ENCODE results near the gene IMPG1.

Gene IMPG1

DNA sequence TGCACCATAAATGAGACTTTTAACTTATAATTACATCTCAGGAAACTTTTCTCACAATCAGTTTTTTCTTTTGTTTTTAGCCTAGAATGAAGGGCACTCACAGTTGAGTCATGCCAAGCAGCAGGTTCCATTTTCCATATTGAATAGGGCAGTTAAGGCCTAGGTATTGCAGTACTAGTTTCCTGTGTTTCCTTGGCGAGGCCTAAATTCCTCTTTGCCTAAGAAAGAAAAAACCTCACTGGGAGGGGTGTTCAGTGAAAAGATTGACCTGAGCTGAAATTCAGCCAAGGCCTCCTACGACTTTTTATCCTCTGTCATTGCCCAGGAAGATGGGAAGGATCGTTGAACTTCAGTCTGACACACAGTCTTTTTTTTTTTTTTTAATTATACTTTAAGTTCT is 85.5 kb downstream of the IMPG1 start:
- H3K9ac ChIP-seq, result no peak overlapping the region
- H3K79me2 ChIP-seq (ENCODE audit: insufficient read depth, low read depth), result no peaks in the 10 kb centered on the region
- no peaks in the 10 kb centered on the region for H3K4me1 ChIP-seq (ENCODE audit: low read depth, poor library complexity, severe bottlenecking)
- H3K4me3 ChIP-seq (IDR thresholded peaks at IDR 0.05; ENCODE audit: insufficient read depth, low read depth, low read length), result no peak overlapping the region
- no peaks in the 10 kb centered on the region for H4K20me1 ChIP-seq (ENCODE audit: insufficient read depth)
- TF ChIP-seq, protein P1, sequence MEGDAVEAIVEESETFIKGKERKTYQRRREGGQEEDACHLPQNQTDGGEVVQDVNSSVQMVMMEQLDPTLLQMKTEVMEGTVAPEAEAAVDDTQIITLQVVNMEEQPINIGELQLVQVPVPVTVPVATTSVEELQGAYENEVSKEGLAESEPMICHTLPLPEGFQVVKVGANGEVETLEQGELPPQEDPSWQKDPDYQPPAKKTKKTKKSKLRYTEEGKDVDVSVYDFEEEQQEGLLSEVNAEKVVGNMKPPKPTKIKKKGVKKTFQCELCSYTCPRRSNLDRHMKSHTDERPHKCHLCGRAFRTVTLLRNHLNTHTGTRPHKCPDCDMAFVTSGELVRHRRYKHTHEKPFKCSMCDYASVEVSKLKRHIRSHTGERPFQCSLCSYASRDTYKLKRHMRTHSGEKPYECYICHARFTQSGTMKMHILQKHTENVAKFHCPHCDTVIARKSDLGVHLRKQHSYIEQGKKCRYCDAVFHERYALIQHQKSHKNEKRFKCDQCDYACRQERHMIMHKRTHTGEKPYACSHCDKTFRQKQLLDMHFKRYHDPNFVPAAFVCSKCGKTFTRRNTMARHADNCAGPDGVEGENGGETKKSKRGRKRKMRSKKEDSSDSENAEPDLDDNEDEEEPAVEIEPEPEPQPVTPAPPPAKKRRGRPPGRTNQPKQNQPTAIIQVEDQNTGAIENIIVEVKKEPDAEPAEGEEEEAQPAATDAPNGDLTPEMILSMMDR (conservative IDR thresholded peaks at IDR 0.05; ENCODE audit: low read depth, low read length), result no peak
- H2AFZ ChIP-seq (ENCODE audit: low read depth), result no peak overlapping the region
- H3K36me3 ChIP-seq (ENCODE audit: insufficient read depth), result no peaks in the 10 kb centered on the region
- H3K4me2 ChIP-seq, result no peak overlapping the region
- H3K27me3 ChIP-seq (ENCODE audit: insufficient read depth, low read depth), result no peaks in the 10 kb centered on the region
- H3K27ac ChIP-seq, result no peak overlapping the region

DNA sequence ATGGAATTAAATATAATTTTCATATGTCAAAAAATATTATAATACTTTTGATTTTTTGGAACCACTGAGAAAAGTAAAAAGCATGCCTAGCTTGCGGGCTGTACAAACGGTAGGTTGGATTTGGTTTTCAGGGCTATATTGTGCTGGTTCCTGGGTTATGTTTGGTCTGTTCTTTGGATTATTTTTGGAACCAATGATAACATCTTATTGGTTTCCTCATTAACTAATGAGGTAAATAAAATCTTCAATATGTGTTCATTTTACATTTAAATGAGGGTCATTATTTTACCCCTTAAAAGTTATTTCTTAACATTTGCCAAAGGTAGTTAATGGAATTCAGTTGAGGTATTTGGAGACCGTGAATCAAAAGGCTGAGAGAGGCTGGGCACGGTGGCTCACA is 96.6 kb downstream of the IMPG1 start:
- no peak overlapping the region for H3K9ac ChIP-seq
- no peak overlapping the region for H2AFZ ChIP-seq (ENCODE audit: low read depth)
- TF ChIP-seq, protein P1 (conservative IDR thresholded peaks at IDR 0.05; ENCODE audit: low read depth, low read length), result no peak

GRCh38 chr6:75970093-75970492 is 102.4 kb downstream of the IMPG1 start:
- no peak overlapping the region for H3K9ac ChIP-seq
- no peak overlapping the region for H2AFZ ChIP-seq (ENCODE audit: low read depth)
- no peaks in the 10 kb centered on the region for H3K36me3 ChIP-seq (ENCODE audit: insufficient read depth)
- no peaks in the 10 kb centered on the region for H3K27me3 ChIP-seq (ENCODE audit: insufficient read depth, low read depth)
- no peaks in the 10 kb centered on the region for H3K4me1 ChIP-seq (ENCODE audit: low read depth, poor library complexity, severe bottlenecking)
- no peak overlapping the region for H3K4me2 ChIP-seq
- TF ChIP-seq, protein P1 (conservative IDR thresholded peaks at IDR 0.05; ENCODE audit: low read depth, low read length), result no peak
- no peaks in the 10 kb centered on the region for H4K20me1 ChIP-seq (ENCODE audit: insufficient read depth)
- no peak overlapping the region for H3K27ac ChIP-seq
- no peak overlapping the region for H3K4me3 ChIP-seq (IDR thresholded peaks at IDR 0.05; ENCODE audit: insufficient read depth, low read depth, low read length)
- no peaks in the 10 kb centered on the region for H3K79me2 ChIP-seq (ENCODE audit: insufficient read depth, low read depth)

More for the DNA sequence above, 96.6 kb downstream of the IMPG1 start:
- Histone ChIP-seq H3K4me1 (ENCODE audit: low read depth, poor library complexity, severe bottlenecking) (no peaks in the 10 kb centered on the region), H3K36me3 (ENCODE audit: insufficient read depth) (no peaks in the 10 kb centered on the region), H3K79me2 (ENCODE audit: insufficient read depth, low read depth) (no peaks in the 10 kb centered on the region), H3K4me3 (IDR thresholded peaks at IDR 0.05; ENCODE audit: insufficient read depth, low read depth, low read length) (no peak overlapping the region), H3K27ac (no peak overlapping the region), H4K20me1 (ENCODE audit: insufficient read depth) (no peaks in the 10 kb centered on the region), H3K4me2 (no peak overlapping the region), H3K27me3 (ENCODE audit: insufficient read depth, low read depth) (no peaks in the 10 kb centered on the region)

GRCh38 chr6:75968143-75968542 is 104.3 kb downstream of the IMPG1 start:
- TF ChIP-seq, protein P1 (conservative IDR thresholded peaks at IDR 0.05; ENCODE audit: low read depth, low read length), result no peak
- no peaks in the 10 kb centered on the region for H3K36me3 ChIP-seq (ENCODE audit: insufficient read depth)
- no peak overlapping the region for H3K9ac ChIP-seq
- H2AFZ ChIP-seq (ENCODE audit: low read depth), result no peak overlapping the region
- H3K4me2 ChIP-seq, result no peak overlapping the region
- H3K4me3 ChIP-seq (IDR thresholded peaks at IDR 0.05; ENCODE audit: insufficient read depth, low read depth, low read length), result no peak overlapping the region
- H4K20me1 ChIP-seq (ENCODE audit: insufficient read depth), result no peaks in the 10 kb centered on the region
- no peak overlapping the region for H3K27ac ChIP-seq
- H3K27me3 ChIP-seq (ENCODE audit: insufficient read depth, low read depth), result no peaks in the 10 kb centered on the region
- no peaks in the 10 kb centered on the region for H3K79me2 ChIP-seq (ENCODE audit: insufficient read depth, low read depth)
- H3K4me1 ChIP-seq (ENCODE audit: low read depth, poor library complexity, severe bottlenecking), result no peaks in the 10 kb centered on the region

Measured in KMS-11 (cell line).